Natural killer cell (primary cell): ENCODE measurements around the gene TMEM273. TPM values are rescaled to one million over a fixed set of nuclear protein-coding genes. Genes with fewer than 3 reads are reported as not detected.
"Not testable (repeated sequence)": the region's sequence is repeated elsewhere in the genome, so short reads cannot be mapped to it uniquely, and the experiment has no call there.

Experiments
- ATAC-seq, 3 donors: fragments of 150-1000 bp in 2 of 3; fragments of 200-7000 bp in 1 of 3; cut with Tn5 transposase; 1 replicate in 1 of 3; 2 replicates in 2 of 3; pipeline ENCODE4 v1.10.0; 2021; ENCODE audit warnings: mild to moderate bottlenecking in 2 of 3, moderate library complexity in 2 of 3
- DNase-seq, 2 donors: peaks; one replicate each; pipeline versions ENCODE4 v3.0.0 to v3.0.0-alpha.2; 2013 to 2021; ENCODE audit warnings: mixed read lengths in 1 of 2
- H3K27ac ChIP-seq: one replicate; pipeline ENCODE4 v1.5.1; 2013; ENCODE audit warnings: mild to moderate bottlenecking, low read length
- H3K27me3 ChIP-seq: one replicate; pipeline ENCODE4 v1.6.1; 2013; ENCODE audit warnings: low read length; ENCODE audit not compliant: control insufficient read depth, insufficient read depth
- H3K36me3 ChIP-seq: one replicate; pipeline ENCODE4 v1.6.1; 2013; ENCODE audit warnings: low read length; ENCODE audit not compliant: control insufficient read depth, insufficient read depth
- H3K4me1 ChIP-seq: one replicate; pipeline ENCODE4 v1.6.1; 2013; ENCODE audit warnings: low read length; ENCODE audit not compliant: control insufficient read depth, insufficient read depth
- H3K4me3 ChIP-seq: one replicate; pipeline ENCODE4 v1.5.1; 2013; ENCODE audit warnings: low read length
- H3K9me3 ChIP-seq: one replicate; pipeline ENCODE4 v1.6.1; 2013; ENCODE audit warnings: low read length; ENCODE audit not compliant: control insufficient read depth, insufficient read depth
- H3K27ac Mint-ChIP-seq, 2 donors: one replicate each; pipeline ENCODE4 v1.8.0; 2022; ENCODE audit warnings: mild to moderate bottlenecking in 2 of 2, mixed read lengths in 2 of 2, moderate library complexity in 1 of 2
- H3K27me3 Mint-ChIP-seq, 2 donors: one replicate each; pipeline ENCODE4 v1.8.0; 2022; ENCODE audit warnings: low read depth in 2 of 2, mixed read lengths in 2 of 2
- H3K36me3 Mint-ChIP-seq: one replicate; pipeline ENCODE4 v1.8.0; 2022; ENCODE audit warnings: mixed read lengths
- H3K4me1 Mint-ChIP-seq, 2 donors: one replicate each; pipeline ENCODE4 v1.8.0; 2022; ENCODE audit warnings: mixed read lengths in 2 of 2
- H3K4me3 Mint-ChIP-seq: one replicate; pipeline ENCODE4 v1.8.0; 2022; ENCODE audit warnings: mild to moderate bottlenecking, moderate library complexity, mixed read lengths
- H3K9me3 Mint-ChIP-seq, 2 donors: one replicate each; pipeline ENCODE4 v1.8.0; 2022; ENCODE audit warnings: mixed read lengths in 2 of 2
- CTCF ChIP-seq: fragments of 200-600 bp; IDR thresholded peaks from one replicate; pipeline ENCODE4 v1.8.0; 2022; ENCODE audit warnings: antibody characterized with exemption
- WGBS: methylation state at CpG from one replicate; pipeline ENCODE4 v1.1.7; 2013; ENCODE audit warnings: missing lambda C conversion rate; ENCODE audit not compliant: insufficient coverage; 5-methylcytosine and 5-hydroxymethylcytosine counted together
- intact Hi-C: fragments of 100-400 bp; cut with micrococcal nuclease; formaldehyde crosslinking; loops from one replicate; pipeline ENCODE4 v1.14.2; 2022
- total RNA-seq, 4 donors: library from RNA; stranded (reverse); fragments of 120-200 nt in 1 of 4; gene quantifications; one replicate each; pipeline versions ENCODE4 v1.2.3 to v1.2.4, GENCODE V29; 2013 to 2022

TMEM273 gene
- total RNA-seq, 3 donors from 2014 or later (not counting 1 experiment from before 2014, with no cell fraction given): 11.6 to 46.3 (median 29.4) TPM

GRCh38 chr10:49197171-49197570 lies 9.0 kb upstream of the TMEM273 start:
- Mint-ChIP-seq H3K27me3 (peaks cover 6 to 17% of the 10 kb centered on the region in 2 donors), H3K4me1 (peaks cover 18 to 20% of the 10 kb centered on the region in 2 donors), H3K9me3 (no peaks in the 10 kb centered on the region), H3K36me3 (no peaks in the 10 kb centered on the region), H3K4me3 (no peak overlapping the region), H3K27ac (no peak overlapping the region)
- no peak overlapping the region for H3K4me3 ChIP-seq
- intact Hi-C loops: no loop called here
- no peak for TF ChIP-seq CTCF
- WGBS: 93% methylated on average over 6 of the region's 6 CpGs
- peaks cover 10% of the 10 kb centered on the region for H3K4me1 ChIP-seq
- no peaks in the 10 kb centered on the region for H3K36me3 ChIP-seq
- H3K9me3 ChIP-seq: no peaks in the 10 kb centered on the region
- DNase-seq (no peak), ATAC-seq (no peak)
- peaks cover 3% of the 10 kb centered on the region for H3K27me3 ChIP-seq
- no peak overlapping the region for H3K27ac ChIP-seq

GRCh38 chr10:49195864-49196263 lies 7.7 kb upstream of the TMEM273 start:
- H3K4me3 Mint-ChIP-seq, H3K27me3 ChIP-seq, intact Hi-C loops, H3K9me3 ChIP-seq, DNase-seq, H3K36me3 Mint-ChIP-seq, H3K9me3 Mint-ChIP-seq, H3K4me3 ChIP-seq, H3K36me3 ChIP-seq, H3K27ac ChIP-seq, ATAC-seq: not testable (repeated sequence)
- Mint-ChIP-seq H3K4me1 (peaks cover 24 to 28% of the 10 kb centered on the region in 2 donors), H3K27ac (peak overlapping the region in 1 of 2 donors; percentile 80), H3K27me3 (peaks cover 3 to 17% of the 10 kb centered on the region in 2 donors)
- 100% methylated on average over 4 of the region's 4 CpGs for WGBS
- peaks cover 11% of the 10 kb centered on the region for H3K4me1 ChIP-seq

- peak; percentile 46 to 66 (median 65) for ATAC-seq
- 43% methylated on average over 8 of the region's 8 CpGs for whole genome bisulfite sequencing
- peak overlapping the region; percentile 24 for H3K27ac ChIP-seq
- H3K27me3 ChIP-seq: no peaks in the 10 kb centered on the region
- peak overlapping the region; percentile 52 for H3K4me3 Mint-ChIP-seq
- no peaks in the 10 kb centered on the region for H3K36me3 Mint-ChIP-seq
- no peaks in the 10 kb centered on the region for H3K9me3 Mint-ChIP-seq
- DNase-seq: peak in 1 of 2 donors; percentile 27
- no peaks in the 10 kb centered on the region for H3K36me3 ChIP-seq
- H3K27ac Mint-ChIP-seq: peak overlapping the region; percentile 80 to 84
- H3K4me1 ChIP-seq: peaks cover 26% of the 10 kb centered on the region
- no peaks in the 10 kb centered on the region for H3K9me3 ChIP-seq
- peaks cover 0 to 17% of the 10 kb centered on the region in 2 donors for H3K27me3 Mint-ChIP-seq
- no peak for TF ChIP-seq CTCF
- H3K4me1 Mint-ChIP-seq: peaks cover 39 to 43% of the 10 kb centered on the region in 2 donors
- H3K4me3 ChIP-seq: no peak overlapping the region
- intact Hi-C loops: no loop called here
These were observed 6.2 kb upstream of the TMEM273 start for GRCh38 chr10:49194212-49194920.

GRCh38 chr10:49191349-49191748 lies 3.2 kb upstream of the TMEM273 start:
- H3K27me3 ChIP-seq: no peaks in the 10 kb centered on the region
- Mint-ChIP-seq H3K27ac (peak overlapping the region; percentile 72 to 80), H3K4me3 (peak overlapping the region; percentile 73), H3K36me3 (no peaks in the 10 kb centered on the region), H3K4me1 (peaks cover 66 to 71% of the 10 kb centered on the region in 2 donors), H3K9me3 (no peaks in the 10 kb centered on the region), H3K27me3 (peaks cover 0 to under 1% of the 10 kb centered on the region in 2 donors)
- no peak for DNase-seq
- intact Hi-C loops: no loop called here
- peaks cover 47% of the 10 kb centered on the region for H3K4me1 ChIP-seq
- H3K9me3 ChIP-seq: no peaks in the 10 kb centered on the region
- no peak for TF ChIP-seq CTCF
- H3K4me3 ChIP-seq: no peak overlapping the region
- H3K27ac ChIP-seq: no peak overlapping the region
- ATAC-seq: no peak
- no peaks in the 10 kb centered on the region for H3K36me3 ChIP-seq
- WGBS: 56% methylated on average over 1 of the region's 1 CpG
